ENCODE measurements around the gene ELAVL2.

DNA sequence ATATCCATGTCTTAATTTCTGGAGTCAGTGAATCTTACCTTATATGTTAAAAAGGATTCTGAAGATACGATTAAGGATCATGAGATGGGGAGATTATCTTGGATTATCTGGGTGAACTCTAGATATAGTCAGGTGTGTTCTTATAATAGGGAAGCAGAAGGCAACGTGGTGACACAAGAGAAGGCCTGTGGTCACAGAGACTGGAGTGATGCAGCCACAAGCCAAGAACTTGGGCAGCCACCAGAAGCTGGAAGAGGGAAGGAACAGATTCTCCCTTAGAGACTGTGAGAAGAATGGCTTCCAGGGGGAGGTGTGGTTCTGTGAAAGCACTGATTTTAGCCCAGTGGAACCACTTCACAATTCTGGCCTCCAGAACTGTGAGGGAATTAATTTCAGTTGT is 177.4 kb downstream of the ELAVL2 start:
- no peak for TF ChIP-seq CREB5 (CRISPR knock-in tag; IDR thresholded peaks at IDR 0.05; ENCODE audit: low read depth)
- no peak for TF ChIP-seq CSDC2 (CRISPR knock-in tag; IDR thresholded peaks at IDR 0.05)
- no peak for TF ChIP-seq TOX (CRISPR knock-in tag; IDR thresholded peaks at IDR 0.05; ENCODE audit: borderline replicate concordance)
- TF ChIP-seq ZNF8 (CRISPR knock-in tag; IDR thresholded peaks at IDR 0.05), result no peak
